ENCODE results near the gene VAPA.

GRCh38 chr18:9975658-9976057 lies 61.8 kb downstream of the VAPA start:
- TF ChIP-seq, protein P1, sequence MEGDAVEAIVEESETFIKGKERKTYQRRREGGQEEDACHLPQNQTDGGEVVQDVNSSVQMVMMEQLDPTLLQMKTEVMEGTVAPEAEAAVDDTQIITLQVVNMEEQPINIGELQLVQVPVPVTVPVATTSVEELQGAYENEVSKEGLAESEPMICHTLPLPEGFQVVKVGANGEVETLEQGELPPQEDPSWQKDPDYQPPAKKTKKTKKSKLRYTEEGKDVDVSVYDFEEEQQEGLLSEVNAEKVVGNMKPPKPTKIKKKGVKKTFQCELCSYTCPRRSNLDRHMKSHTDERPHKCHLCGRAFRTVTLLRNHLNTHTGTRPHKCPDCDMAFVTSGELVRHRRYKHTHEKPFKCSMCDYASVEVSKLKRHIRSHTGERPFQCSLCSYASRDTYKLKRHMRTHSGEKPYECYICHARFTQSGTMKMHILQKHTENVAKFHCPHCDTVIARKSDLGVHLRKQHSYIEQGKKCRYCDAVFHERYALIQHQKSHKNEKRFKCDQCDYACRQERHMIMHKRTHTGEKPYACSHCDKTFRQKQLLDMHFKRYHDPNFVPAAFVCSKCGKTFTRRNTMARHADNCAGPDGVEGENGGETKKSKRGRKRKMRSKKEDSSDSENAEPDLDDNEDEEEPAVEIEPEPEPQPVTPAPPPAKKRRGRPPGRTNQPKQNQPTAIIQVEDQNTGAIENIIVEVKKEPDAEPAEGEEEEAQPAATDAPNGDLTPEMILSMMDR (IDR thresholded peaks at IDR 0.05) = no peak
- TF ChIP-seq POLR2A (IDR thresholded peaks at IDR 0.05) = no peak

Data from right lobe of liver (tissue), 4 donors.